HepG2 (cell line): ENCODE results near the gene NOB1. TPM values are rescaled to one million over a fixed set of nuclear protein-coding genes. Genes with fewer than 3 reads are reported as not detected.

Experiments used
- HNF4G ChIP-seq, 2 experiments: sonication (generic) in 1 of 2; formaldehyde crosslinking in 1 of 2; IDR thresholded peaks; 2 replicates each; pipeline versions ENCODE4 v1.4.0 to v1.6.1; 2011 to 2020; ENCODE audit warnings: borderline replicate concordance in 2 of 2, low read depth in 2 of 2, mild to moderate bottlenecking in 2 of 2, low read length in 1 of 2, missing genetic modification reagents in 1 of 2, moderate library complexity in 1 of 2
- HOXA9 ChIP-seq: sonication (generic); formaldehyde crosslinking; IDR thresholded peaks from 2 replicates; pipeline ENCODE4 v1.8.1; 2022; ENCODE audit warnings: missing genetic modification reagents, mild to moderate bottlenecking, moderate library complexity, borderline replicate concordance
- KAT2B ChIP-seq: fragments of 150-350 bp; IDR thresholded peaks from 2 replicates; pipeline ENCODE4 v1.6.1; 2014; ENCODE audit warnings: low read depth, low read length, borderline replicate concordance
- NFKBIZ ChIP-seq: IDR thresholded peaks from 2 replicates; pipeline ENCODE4 v1.6.1; 2018; ENCODE audit warnings: missing genetic modification reagents, missing compliant biosample characterization
- PCBP1 ChIP-seq: fragments of 200-400 bp; formaldehyde crosslinking; IDR thresholded peaks from 2 replicates; pipeline ENCODE4 v1.6.1; 2017; ENCODE audit warnings: mild to moderate bottlenecking, low read depth, low read length, borderline replicate concordance
- PLSCR1 ChIP-seq: sonication (generic); formaldehyde crosslinking; IDR thresholded peaks from 2 replicates; pipeline ENCODE4 v1.5.0; 2020; ENCODE audit warnings: missing genetic modification reagents, mild to moderate bottlenecking, borderline replicate concordance
- SIN3B ChIP-seq: fragments of 150-350 bp; IDR thresholded peaks from 2 replicates; pipeline ENCODE4 v1.6.1; 2014; ENCODE audit warnings: low read length
- SMAD1 ChIP-seq: sonication (generic); formaldehyde crosslinking; IDR thresholded peaks from 2 replicates; pipeline ENCODE4 v1.4.0; 2020; ENCODE audit warnings: missing genetic modification reagents, low read depth, mild to moderate bottlenecking, borderline replicate concordance
- TEAD2 ChIP-seq: sonication (generic); formaldehyde crosslinking; IDR thresholded peaks from 2 replicates; pipeline ENCODE4 v1.9.0; 2021; ENCODE audit warnings: missing genetic modification reagents
- ZBTB20 ChIP-seq: sonication (generic); formaldehyde crosslinking; IDR thresholded peaks from 2 replicates; pipeline ENCODE4 v1.8.1; 2023; ENCODE audit warnings: missing genetic modification reagents, low read depth, mild to moderate bottlenecking, borderline replicate concordance
- ZBTB21 ChIP-seq: sonication (generic); formaldehyde crosslinking; IDR thresholded peaks from 2 replicates; pipeline ENCODE4 v1.4.0; 2020; ENCODE audit warnings: missing genetic modification reagents
- ZEB1 ChIP-seq: IDR thresholded peaks from 2 replicates; pipeline ENCODE4 v1.6.1; 2012; ENCODE audit warnings: mild to moderate bottlenecking, low read depth, inconsistent platforms; ENCODE audit not compliant: insufficient replicate concordance
- ZFAT ChIP-seq: sonication (generic); formaldehyde crosslinking; conservative IDR thresholded peaks from 2 replicates; pipeline ENCODE4 v1.8.1; 2023; ENCODE audit warnings: missing genetic modification reagents, inconsistent platforms
- ZNF160 ChIP-seq: sonication (generic); formaldehyde crosslinking; IDR thresholded peaks from 2 replicates; pipeline ENCODE4 v1.8.0; 2022; ENCODE audit warnings: mild to moderate bottlenecking, inconsistent platforms, missing genetic modification reagents
- ZNF20 ChIP-seq: sonication (generic); formaldehyde crosslinking; IDR thresholded peaks from 2 replicates; pipeline ENCODE4 v1.4.0; 2020; ENCODE audit warnings: mild to moderate bottlenecking, moderate library complexity, missing genetic modification reagents
- ZNF24 ChIP-seq: fragments of 450-650 bp; IDR thresholded peaks from 2 replicates; pipeline ENCODE4 v1.6.1; 2017; ENCODE audit warnings: antibody characterized with exemption, mild to moderate bottlenecking
- ZNF432 ChIP-seq: sonication (generic); formaldehyde crosslinking; IDR thresholded peaks from 2 replicates; pipeline ENCODE4 v1.5.0; 2020; ENCODE audit warnings: missing genetic modification reagents, mild to moderate bottlenecking, borderline replicate concordance
- ZNF468 ChIP-seq: sonication (generic); formaldehyde crosslinking; IDR thresholded peaks from 2 replicates; pipeline ENCODE4 v1.8.0; 2022; ENCODE audit warnings: mild to moderate bottlenecking, moderate library complexity, missing genetic modification reagents
- ZNF513 ChIP-seq: sonication (generic); formaldehyde crosslinking; conservative IDR thresholded peaks from 2 replicates; pipeline ENCODE4 v1.5.0; 2020; ENCODE audit warnings: missing genetic modification reagents
- ZNF550 ChIP-seq: sonication (generic); formaldehyde crosslinking; IDR thresholded peaks from 2 replicates; pipeline ENCODE4 v1.4.0; 2020; ENCODE audit warnings: mild to moderate bottlenecking, missing genetic modification reagents, borderline replicate concordance
- ZNF569 ChIP-seq: sonication (generic); formaldehyde crosslinking; IDR thresholded peaks from 2 replicates; pipeline ENCODE4 v1.5.0; 2020; ENCODE audit warnings: mild to moderate bottlenecking, missing genetic modification reagents, moderate library complexity, borderline replicate concordance
- ZNF605 ChIP-seq: sonication (generic); formaldehyde crosslinking; IDR thresholded peaks from 2 replicates; pipeline ENCODE4 v1.8.0; 2022; ENCODE audit warnings: mild to moderate bottlenecking, missing genetic modification reagents
- ZNF672 ChIP-seq: sonication (generic); formaldehyde crosslinking; IDR thresholded peaks from 2 replicates; pipeline ENCODE4 v1.8.1; 2022; ENCODE audit warnings: missing genetic modification reagents
- ZNF7 ChIP-seq: IDR thresholded peaks from 2 replicates; pipeline ENCODE4 v1.6.1; 2016; ENCODE audit warnings: missing biosample characterization, missing genetic modification reagents
- ZNF740 ChIP-seq: sonication (generic); formaldehyde crosslinking; IDR thresholded peaks from 2 replicates; pipeline ENCODE4 v1.4.0; 2020; ENCODE audit warnings: missing genetic modification reagents
- ZNF766 ChIP-seq: sonication (generic); formaldehyde crosslinking; IDR thresholded peaks from 2 replicates; pipeline ENCODE4 v1.5.0; 2020; ENCODE audit warnings: missing genetic modification reagents, borderline replicate concordance
- ZNF781 ChIP-seq: sonication (generic); formaldehyde crosslinking; IDR thresholded peaks from 2 replicates; pipeline ENCODE4 v1.5.1; 2020; ENCODE audit warnings: borderline replicate concordance, mild to moderate bottlenecking, missing genetic modification reagents; ENCODE audit errors: not compliant biosample characterization
- polyA plus RNA-seq, 8 experiments: library from polyadenylated mRNA; depleted of rRNA in 3 of 8; stranded (reverse) in 7 of 8; unstranded in 1 of 8; fragments of >200 nt; fragmentation: Illumina TruSeq in 4 of 8; extraction: Trizol in 4 of 8; gene quantifications; 2 replicates each; pipeline versions ENCODE4 v1.2.1 to v1.2.3, GENCODE V29; 2011 to 2016; ENCODE audit warnings: low read depth in 4 of 8, missing spikeins in 1 of 8, mixed read lengths in 1 of 8; ENCODE audit not compliant: insufficient read depth in 1 of 8
- total RNA-seq, 5 experiments: library from RNA; depleted of rRNA; stranded (reverse); fragments of >200 nt; fragmentation: Illumina TruSeq; extraction: Trizol; gene quantifications; 2 replicates each; pipeline ENCODE4 v1.2.3, GENCODE V29; 2016; ENCODE audit warnings: low read depth in 1 of 5

NOB1 gene
- total and polyA plus RNA-seq, 2 of the 13 experiments (the other 11 are each of a cell fraction or from before 2014, with no cell fraction given), result 47.1 to 162 TPM

GRCh38 chr16:69754469-69755310, at the start of gene NOB1 (continued):
- TF ChIP-seq ZFAT (CRISPR knock-in tag), result no peak; the same call in 1 of the 2 replicates
- no peak for TF ChIP-seq ZNF7 (CRISPR knock-in tag)
- no peak for TF ChIP-seq TEAD2 (CRISPR knock-in tag)
- TF ChIP-seq ZNF605, result peak; percentile 99
- peak; percentile 93; the same call in 1 of the 2 replicates for TF ChIP-seq ZNF569 (CRISPR knock-in tag)
- TF ChIP-seq ZNF740 (CRISPR knock-in tag), result no peak; the same call in 1 of the 2 replicates
- no peak for TF ChIP-seq HNF4G (IDR thresholded peaks at IDR 0.05; ENCODE audit: borderline replicate concordance, low read depth, low read length)
- TF ChIP-seq HNF4G (CRISPR knock-in tag; IDR thresholded peaks at IDR 0.05; ENCODE audit: borderline replicate concordance, low read depth), result peak; percentile 82; the same call in 1 of the 2 replicates
- 0 out of 2 replicates have a peak, but pooled peaks have one; percentile 27 for TF ChIP-seq PLSCR1 (CRISPR knock-in tag)
- TF ChIP-seq ZEB1, result peak; percentile 62
- TF ChIP-seq ZNF24, result no peak
- TF ChIP-seq ZNF20 (CRISPR knock-in tag), result 0 out of 2 replicates have a peak, but pooled peaks have one; percentile 70
- peak; percentile 72; the same call in 1 of the 2 replicates for TF ChIP-seq NFKBIZ (CRISPR knock-in tag)
- TF ChIP-seq SMAD1 (CRISPR knock-in tag), result no peak; the same call in 1 of the 2 replicates
- peak; percentile 94 for TF ChIP-seq ZNF468 (CRISPR knock-in tag)
- no peak for TF ChIP-seq ZNF432 (CRISPR knock-in tag)
- TF ChIP-seq HOXA9 (CRISPR knock-in tag), result no peak; the same call in 1 of the 2 replicates
- peak; percentile 51; the same call in 1 of the 2 replicates for TF ChIP-seq ZNF672 (CRISPR knock-in tag)
- TF ChIP-seq ZNF781, result peak; percentile 97
- no peak for TF ChIP-seq PCBP1
- peak; percentile 74; the same call in 1 of the 2 replicates for TF ChIP-seq ZNF160 (CRISPR knock-in tag)
- TF ChIP-seq ZBTB20, result peak; percentile 93
- no peak for TF ChIP-seq KAT2B
- peak; percentile 67; the same call in 1 of the 2 replicates for TF ChIP-seq SIN3B
- TF ChIP-seq ZBTB21, result no peak
- peak; percentile 86; the same call in 1 of the 2 replicates for TF ChIP-seq ZNF766
- TF ChIP-seq ZNF513 (CRISPR knock-in tag), result no peak; the same call in 1 of the 2 replicates
- TF ChIP-seq ZNF550, result peak; percentile 92; the same call in 1 of the 2 replicates
